ENCODE data around the gene CYBB.

The CYBB gene

GRCh38 chrX:37844622-37845021 lies 64.8 kb downstream of the CYBB start:
- no peak for DNase-seq (ENCODE audit: low read depth)

- no peak for DNase-seq (ENCODE audit: low read depth)
These were observed 66.3 kb downstream of the CYBB start for GRCh38 chrX:37846141-37846540.

DNA sequence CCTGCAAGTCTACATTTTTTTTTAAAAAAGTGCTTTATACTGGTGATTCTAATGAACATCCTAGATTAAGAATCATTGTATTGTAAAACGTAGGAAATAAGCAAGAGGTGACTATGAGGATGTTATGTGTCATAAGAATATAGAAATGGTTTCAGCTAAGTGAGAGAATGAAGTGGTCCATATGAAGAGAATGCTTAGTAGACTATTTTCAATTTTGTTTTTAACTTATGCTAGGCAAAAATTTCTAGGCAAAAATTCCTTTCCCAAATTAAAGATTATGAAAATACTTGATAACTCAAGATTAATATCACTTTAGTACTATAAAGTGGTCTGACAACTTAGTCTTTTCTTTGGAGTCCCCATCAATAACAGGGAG lies 66.7 kb downstream of the CYBB start:
- no peak for DNase-seq (ENCODE audit: low read depth)

GRCh38 chrX:37846934-37847732 lies 67.3 kb downstream of the CYBB start, which contains the start of gene DYNLT3:
Gene DYNLT3, minus strand, starts transcription at chrX:37847571. Its CDS starts 61 bp downstream, at chrX:37847510.
- peak; percentile 51 for DNase-seq (ENCODE audit: low read depth)

- DNase-seq (ENCODE audit: low read depth): no peak
These were observed 67.9 kb downstream of the CYBB start for GRCh38 chrX:37847733-37848197.

DNA sequence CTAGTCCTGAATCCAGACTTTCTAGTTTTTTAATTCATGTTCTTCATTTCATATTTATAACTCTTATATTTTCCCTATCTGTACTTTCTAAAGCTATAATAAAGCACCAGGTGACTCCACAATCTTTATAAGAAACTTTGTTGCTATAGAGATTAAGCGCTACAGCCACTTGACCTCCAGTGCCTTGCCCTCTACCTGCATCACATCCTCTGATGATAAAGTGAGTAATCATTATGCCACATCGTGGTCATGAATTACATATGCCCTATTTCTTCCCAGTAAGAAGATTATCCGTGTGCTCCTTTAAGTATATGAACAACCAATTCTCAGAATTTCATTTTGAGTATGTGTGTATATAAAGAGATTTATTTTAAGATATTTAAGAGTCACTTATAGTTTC lies 74.3 kb downstream of the CYBB start:
- no peak for DNase-seq (ENCODE audit: low read depth)

DNA sequence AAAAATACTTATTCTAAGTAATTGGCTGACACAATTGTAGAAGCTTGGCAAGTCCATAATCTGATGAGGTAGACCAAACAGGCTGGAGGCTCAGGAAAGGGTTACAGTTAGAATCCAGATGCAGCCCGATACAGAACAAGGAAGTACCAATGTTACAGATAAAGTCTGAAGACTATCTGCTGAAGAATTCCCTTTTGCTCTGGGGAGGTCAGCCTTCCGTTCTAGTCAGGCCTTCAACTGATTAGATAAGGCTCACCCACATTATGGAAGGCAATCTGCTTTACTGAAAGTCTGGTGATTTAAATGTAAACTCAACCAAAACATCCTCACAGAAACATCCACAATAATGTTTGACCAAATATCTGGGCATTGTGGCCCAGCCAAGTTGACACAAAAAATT lies 74.9 kb downstream of the CYBB start:
- DNase-seq (ENCODE audit: low read depth): no peak

DNA sequence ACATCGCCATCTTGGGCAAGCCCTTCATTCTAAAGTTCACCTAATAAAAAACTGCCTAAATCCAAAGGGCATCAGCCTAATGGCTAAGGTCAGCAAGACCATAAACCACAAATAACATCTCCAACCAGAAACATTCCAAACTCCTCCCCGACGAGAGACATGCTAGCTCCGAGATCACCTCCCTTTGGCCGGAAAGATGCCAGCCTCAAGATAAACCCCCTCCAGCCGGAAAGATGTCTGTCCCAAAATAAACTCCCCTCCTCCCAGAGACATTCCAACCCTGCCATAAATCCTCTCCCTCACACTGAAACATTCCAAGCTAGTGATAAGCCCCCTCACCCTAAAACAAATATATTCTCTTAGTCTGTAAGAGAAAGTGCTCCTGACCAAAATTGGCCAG lies 80.9 kb downstream of the CYBB start:
- no peak for DNase-seq (ENCODE audit: low read depth)

DNA sequence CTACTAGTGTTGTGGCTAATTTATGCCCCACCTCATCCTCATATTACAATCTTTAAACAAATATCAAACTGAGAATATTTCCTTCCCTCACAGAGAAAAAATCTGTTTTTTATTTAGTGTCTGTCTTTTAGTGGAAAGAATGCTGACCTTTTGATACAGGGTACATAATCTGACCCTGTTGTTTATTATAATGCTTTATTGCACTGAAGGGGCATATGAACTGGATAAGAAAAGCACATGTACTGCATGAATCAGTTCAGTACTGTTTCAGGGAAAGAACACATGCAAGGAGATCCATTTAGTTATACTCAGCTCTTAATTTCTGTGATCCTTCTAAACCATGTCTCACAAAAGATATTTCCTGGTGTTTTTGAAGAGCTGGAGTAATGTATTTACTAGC lies 83.0 kb downstream of the CYBB start:
- no peak for DNase-seq (ENCODE audit: low read depth)
